Smooth muscle cell (in vitro differentiated cells): ENCODE results near the gene TTC22. TPM values are rescaled to one million over a fixed set of nuclear protein-coding genes. Genes with fewer than 3 reads are reported as not detected.

Experiments used
- DNase-seq: peaks from one replicate; lab custom pipeline; 2025; ENCODE audit not compliant: unreplicated experiment; lab: John Stamatoyannopoulos, UW
- H2AFZ ChIP-seq: fragments of 200-600 bp; sonication (generic); 2 replicates; pipeline ENCODE4 v1.6.0; 2016; ENCODE audit warnings: antibody characterized with exemption, low read depth, mild to moderate bottlenecking
- H3F3A ChIP-seq: fragments of 200-600 bp; sonication (generic); 2 replicates; pipeline ENCODE4 v1.6.0; 2017; ENCODE audit warnings: antibody characterized with exemption, low read depth
- H3K27ac ChIP-seq: fragments of 200-600 bp; sonication (generic); 2 replicates; pipeline ENCODE4 v1.5.1; 2016; ENCODE audit warnings: low read depth, mild to moderate bottlenecking
- H3K27me3 ChIP-seq: fragments of 200-600 bp; sonication (generic); 2 replicates; pipeline ENCODE4 v1.6.1; 2016; ENCODE audit warnings: low read depth, mild to moderate bottlenecking
- H3K36me3 ChIP-seq: fragments of 200-600 bp; sonication (generic); 2 replicates; pipeline ENCODE4 v1.5.1; 2016; ENCODE audit warnings: low read depth
- H3K4me1 ChIP-seq: fragments of 200-600 bp; sonication (generic); 2 replicates; pipeline ENCODE4 v1.5.1; 2016; ENCODE audit warnings: low read depth
- H3K4me2 ChIP-seq: fragments of 200-600 bp; sonication (generic); 2 replicates; pipeline ENCODE4 v1.6.0; 2016; ENCODE audit warnings: mild to moderate bottlenecking
- H3K4me3 ChIP-seq: fragments of 200-600 bp; sonication (generic); 2 replicates; pipeline ENCODE4 v1.5.1; 2016; ENCODE audit warnings: mild to moderate bottlenecking
- H3K79me2 ChIP-seq: fragments of 200-600 bp; sonication (generic); 2 replicates; pipeline ENCODE4 v1.6.0; 2016; ENCODE audit warnings: low read depth, mild to moderate bottlenecking
- H3K9ac ChIP-seq: fragments of 200-600 bp; sonication (generic); 2 replicates; pipeline ENCODE4 v1.6.0; 2016; ENCODE audit warnings: low read depth
- H3K9me3 ChIP-seq: fragments of 200-600 bp; sonication (generic); replicated peaks from 2 replicates; pipeline ENCODE4 v1.5.1; 2016; ENCODE audit warnings: low read depth
- H4K20me1 ChIP-seq: fragments of 200-600 bp; sonication (generic); 2 replicates; pipeline ENCODE4 v1.6.0; 2016; ENCODE audit warnings: low read depth
- WGBS: methylation state at CpG from one replicate; pipeline ENCODE4 v1.1.7; 2016; ENCODE audit warnings: low lambda C conversion rate; 5-methylcytosine and 5-hydroxymethylcytosine counted together
- polyA plus RNA-seq: library from polyadenylated mRNA; unstranded; fragments of >200 nt; fragmentation: Nextera tagmentation; extraction: Ambion mirVana; gene quantifications from 2 replicates; pipeline ENCODE4 v1.2.1, GENCODE V29; 2016
- total RNA-seq: library from RNA; depleted of rRNA; stranded (reverse); fragments of >200 nt; gene quantifications from 2 replicates; pipeline ENCODE4 v1.2.3, GENCODE V29; 2014
- TF ChIP-seq, protein P1 (sequence below): fragments of 200-600 bp; sonication (generic); IDR thresholded peaks from 2 replicates; pipeline ENCODE4 v1.5.1; 2017; ENCODE audit warnings: borderline replicate concordance, mild to moderate bottlenecking, antibody characterized with exemption; ENCODE audit not compliant: insufficient read depth, poor library complexity, severe bottlenecking

The TTC22 gene
- total and polyA plus RNA-seq, 2 experiments from 2014 or later = 0.50 to 1.3 TPM

DNA sequence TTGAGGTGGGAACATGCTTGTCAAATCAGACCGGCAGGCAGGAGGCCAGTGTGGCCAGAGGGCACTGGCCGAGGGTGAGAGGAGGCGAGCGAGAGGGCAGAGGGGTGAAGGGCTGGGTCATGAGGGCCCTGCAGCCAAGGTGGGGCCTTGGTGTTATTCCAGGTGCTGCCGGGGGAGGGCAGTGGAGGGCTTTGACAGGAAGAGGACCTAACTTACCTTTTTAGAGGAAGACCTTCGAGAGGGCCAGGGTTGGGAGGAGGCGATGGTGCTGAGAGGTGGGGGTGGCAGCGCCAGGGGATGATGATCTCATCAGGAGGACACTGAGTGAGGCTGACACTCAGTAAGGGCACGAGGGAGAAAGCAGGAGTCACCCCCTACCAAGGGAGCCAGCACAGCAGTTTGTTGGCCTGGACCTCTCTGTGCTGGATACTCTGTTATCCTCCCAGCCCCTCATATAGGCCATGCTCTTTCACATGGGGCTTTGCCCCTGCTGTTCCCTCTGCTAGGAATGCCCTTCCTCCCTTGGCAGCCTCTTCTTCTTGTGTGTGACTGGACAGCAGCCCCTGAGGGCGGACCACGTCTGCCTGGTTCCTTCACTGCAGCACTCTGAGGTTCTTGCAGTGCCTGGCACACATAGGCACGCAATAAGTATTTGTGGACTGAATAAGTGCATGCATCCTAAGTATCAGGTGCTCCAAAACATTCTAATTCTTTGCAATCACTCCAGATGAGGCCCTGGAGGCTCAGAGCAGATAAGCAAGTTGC lies 7.5 kb upstream of the TTC22 start:
- 81% methylated on average over 12 of the region's 12 CpGs for WGBS
- Histone ChIP-seq H3K4me3 (no peak overlapping the region), H3K4me1 (no peaks in the 10 kb centered on the region), H3K79me2 (no peaks in the 10 kb centered on the region), H3K9me3 (no peaks in the 10 kb centered on the region), H3F3A (no peaks in the 10 kb centered on the region), H3K4me2 (no peak overlapping the region), H3K36me3 (no peaks in the 10 kb centered on the region), H3K27me3 (no peaks in the 10 kb centered on the region), H4K20me1 (no peaks in the 10 kb centered on the region), H3K9ac (no peak overlapping the region), H3K27ac (no peak overlapping the region), H2AFZ (no peak overlapping the region)
- TF ChIP-seq, protein P1, sequence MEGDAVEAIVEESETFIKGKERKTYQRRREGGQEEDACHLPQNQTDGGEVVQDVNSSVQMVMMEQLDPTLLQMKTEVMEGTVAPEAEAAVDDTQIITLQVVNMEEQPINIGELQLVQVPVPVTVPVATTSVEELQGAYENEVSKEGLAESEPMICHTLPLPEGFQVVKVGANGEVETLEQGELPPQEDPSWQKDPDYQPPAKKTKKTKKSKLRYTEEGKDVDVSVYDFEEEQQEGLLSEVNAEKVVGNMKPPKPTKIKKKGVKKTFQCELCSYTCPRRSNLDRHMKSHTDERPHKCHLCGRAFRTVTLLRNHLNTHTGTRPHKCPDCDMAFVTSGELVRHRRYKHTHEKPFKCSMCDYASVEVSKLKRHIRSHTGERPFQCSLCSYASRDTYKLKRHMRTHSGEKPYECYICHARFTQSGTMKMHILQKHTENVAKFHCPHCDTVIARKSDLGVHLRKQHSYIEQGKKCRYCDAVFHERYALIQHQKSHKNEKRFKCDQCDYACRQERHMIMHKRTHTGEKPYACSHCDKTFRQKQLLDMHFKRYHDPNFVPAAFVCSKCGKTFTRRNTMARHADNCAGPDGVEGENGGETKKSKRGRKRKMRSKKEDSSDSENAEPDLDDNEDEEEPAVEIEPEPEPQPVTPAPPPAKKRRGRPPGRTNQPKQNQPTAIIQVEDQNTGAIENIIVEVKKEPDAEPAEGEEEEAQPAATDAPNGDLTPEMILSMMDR = peak; percentile 15
- DNase-seq = no peak

DNA sequence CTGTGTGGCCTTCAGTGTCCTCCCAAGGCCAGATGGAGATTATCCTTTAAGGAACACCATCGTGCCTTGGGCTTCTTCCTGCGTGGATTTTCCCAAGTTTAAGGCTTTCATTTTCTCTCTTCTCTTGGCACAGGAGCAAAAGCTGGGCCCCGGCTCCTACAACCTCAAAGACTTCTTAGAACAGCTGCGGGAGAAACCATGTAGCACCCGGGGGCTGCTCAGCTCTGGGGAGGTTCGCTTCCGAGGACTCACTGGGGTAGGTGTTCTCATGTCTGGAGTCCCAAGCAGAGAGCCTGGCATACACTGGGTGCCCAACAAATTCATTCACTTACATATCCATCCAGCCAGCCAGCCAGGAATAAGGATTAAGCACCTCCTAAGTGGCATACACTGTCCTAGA lies 6.6 kb upstream of the TTC22 start:
- H3K27ac ChIP-seq = no peak overlapping the region
- no peak overlapping the region for H2AFZ ChIP-seq
- H3F3A ChIP-seq = no peaks in the 10 kb centered on the region
- DNase-seq = no peak
- H4K20me1 ChIP-seq = no peaks in the 10 kb centered on the region
- no peaks in the 10 kb centered on the region for H3K36me3 ChIP-seq
- TF ChIP-seq, protein P1 = no peak
- no peak overlapping the region for H3K9ac ChIP-seq
- 89% methylated on average over 7 of the region's 7 CpGs for WGBS
- no peaks in the 10 kb centered on the region for H3K9me3 ChIP-seq
- no peaks in the 10 kb centered on the region for H3K4me1 ChIP-seq
- no peak overlapping the region for H3K4me3 ChIP-seq
- no peaks in the 10 kb centered on the region for H3K27me3 ChIP-seq
- H3K79me2 ChIP-seq = no peaks in the 10 kb centered on the region
- no peak overlapping the region for H3K4me2 ChIP-seq

DNA sequence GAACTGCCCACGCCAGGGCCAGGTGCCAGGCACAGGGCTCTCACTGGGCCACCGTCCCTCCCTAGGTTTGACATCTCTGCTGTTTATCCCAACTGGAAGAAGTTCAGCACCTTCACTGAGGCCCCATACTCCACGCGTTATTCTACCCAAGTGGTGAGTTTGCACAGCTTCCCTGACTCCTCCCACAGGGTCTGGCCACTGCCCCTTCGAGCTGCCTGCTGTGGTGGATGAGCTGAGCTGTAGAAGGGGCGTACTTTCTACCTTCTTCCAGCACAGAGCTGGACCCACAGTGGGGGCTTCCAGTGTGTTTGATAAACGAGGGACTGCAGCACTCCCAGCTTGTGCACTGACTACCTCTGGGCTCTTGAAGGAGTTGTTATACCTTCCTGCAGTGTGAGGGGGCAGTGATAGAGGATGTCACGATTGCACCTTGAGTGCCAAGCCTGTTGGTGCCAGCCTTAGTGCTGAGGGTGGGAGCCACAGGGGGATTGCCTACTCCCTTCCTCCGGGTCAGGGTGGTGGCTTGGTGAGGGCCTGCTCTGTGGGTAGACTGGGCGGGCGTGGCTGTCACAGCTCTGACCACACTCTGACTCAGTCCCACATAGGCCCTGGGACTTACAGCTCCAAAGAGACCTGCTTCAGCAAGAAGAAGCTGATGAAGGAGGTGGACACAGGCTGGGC lies 5.9 kb upstream of the TTC22 start:
- WGBS = 76% methylated on average over 11 of the region's 11 CpGs
- no peak for DNase-seq
- H2AFZ ChIP-seq = no peak overlapping the region

More for the DNA sequence above, 5.9 kb upstream of the TTC22 start:
- Histone ChIP-seq H3K27ac (no peak overlapping the region), H3K4me2 (no peak overlapping the region), H3K4me3 (no peak overlapping the region), H4K20me1 (no peaks in the 10 kb centered on the region), H3K79me2 (no peaks in the 10 kb centered on the region), H3K9ac (no peak overlapping the region), H3K27me3 (peaks cover 2% of the 10 kb centered on the region), H3F3A (no peaks in the 10 kb centered on the region), H3K9me3 (no peaks in the 10 kb centered on the region), H3K36me3 (no peaks in the 10 kb centered on the region), H3K4me1 (no peaks in the 10 kb centered on the region)
- TF ChIP-seq, protein P1 = no peak
